H1 (cell line): ENCODE results near the gene CDKN1B. TPM values are rescaled to one million over a fixed set of nuclear protein-coding genes. Genes with fewer than 3 reads are reported as not detected.

Experiments used
- CTCF ChIA-PET: fragments of 300-600 bp; sonication (Branson Sonifier 250); formaldehyde crosslinking; loops from one replicate; lab custom pipeline; 2021; ENCODE audit not compliant: partially characterized antibody; lab: Charles Lee
- POLR2A ChIA-PET: fragments of 300-600 bp; sonication (Branson Sonifier 250); formaldehyde crosslinking; loops from one replicate; lab custom pipeline; 2021; ENCODE audit warnings: inconsistent platforms; ENCODE audit not compliant: partially characterized antibody; lab: Charles Lee
- DNase-seq, 2 experiments: peaks; one replicate each; pipeline versions ENCODE4 v3.0.0 to v3.0.0-alpha.2; 2010 to 2022; ENCODE audit warnings: low spot score in 2 of 2, low read depth in 1 of 2, mixed read lengths in 1 of 2
- FAIRE-seq: peaks from 2 replicates; lab custom pipeline; 2011; peaks lifted over from hg19 to GRCh38; lab: Jason Lieb, UNC
- H2AFZ ChIP-seq: 2 replicates; pipeline ENCODE4 v1.8.1; 2012; ENCODE audit warnings: low read length, inconsistent platforms
- H2AK5ac ChIP-seq: 2 replicates; pipeline ENCODE4 v1.6.1; 2013; ENCODE audit warnings: low read depth, low read length
- H2BK120ac ChIP-seq: replicated peaks from 2 replicates; pipeline ENCODE3; 2013; ENCODE audit warnings: low read depth, low read length, inconsistent platforms
- H2BK12ac ChIP-seq: 2 replicates; pipeline ENCODE4 v1.6.1; 2013; ENCODE audit warnings: low read depth, low read length
- H2BK15ac ChIP-seq: 2 replicates; pipeline ENCODE4 v1.6.1; 2013; ENCODE audit warnings: low read length
- H2BK20ac ChIP-seq: 2 replicates; pipeline ENCODE4 v1.6.1; 2013; ENCODE audit warnings: low read length
- H2BK5ac ChIP-seq: 2 replicates; pipeline ENCODE4 v1.6.1; 2013; ENCODE audit warnings: low read depth, low read length
- H3K14ac ChIP-seq: 2 replicates; pipeline ENCODE4 v1.6.1; 2013; ENCODE audit warnings: inconsistent platforms; ENCODE audit not compliant: insufficient read length
- H3K18ac ChIP-seq: 2 replicates; pipeline ENCODE4 v1.6.1; 2013; ENCODE audit warnings: low read length; ENCODE audit errors: extremely low read depth
- H3K23ac ChIP-seq: 2 replicates; pipeline ENCODE4 v1.6.1; 2013; ENCODE audit warnings: inconsistent platforms; ENCODE audit not compliant: insufficient read length
- H3K23me2 ChIP-seq: 2 replicates; pipeline ENCODE4 v1.6.1; 2013; ENCODE audit warnings: low read depth, low read length
- H3K27ac ChIP-seq: 2 replicates; pipeline ENCODE4 v1.6.1; 2011; ENCODE audit warnings: low read depth, low read length, inconsistent platforms
- H3K27me3 ChIP-seq, 4 experiments: replicated peaks in 1 of 4; 1 replicate in 1 of 4; 2 replicates in 3 of 4; pipeline versions ENCODE4 v1.6.1 to v1.8.1; 2011 to 2013; ENCODE audit warnings: low read length in 3 of 4, mild to moderate bottlenecking in 3 of 4, inconsistent platforms in 2 of 4, mixed read lengths in 2 of 4, moderate library complexity in 1 of 4; ENCODE audit not compliant: control insufficient read depth in 3 of 4, insufficient read depth in 3 of 4; ENCODE audit errors: extremely low read depth in 1 of 4
- H3K36me3 ChIP-seq, 4 experiments: 2 replicates each; pipeline versions ENCODE4 v1.6.1 to v1.8.1; 2011 to 2013; ENCODE audit warnings: mild to moderate bottlenecking in 4 of 4, low read length in 3 of 4, moderate library complexity in 2 of 4, control low read depth in 1 of 4, inconsistent platforms in 1 of 4; ENCODE audit not compliant: insufficient read depth in 4 of 4, control insufficient read depth in 2 of 4
- H3K4ac ChIP-seq: replicated peaks from 2 replicates; pipeline ENCODE3; 2013; ENCODE audit warnings: low read length, low read depth, mixed read lengths, inconsistent platforms; ENCODE audit not compliant: insufficient read length
- H3K4me1 ChIP-seq, 4 experiments: replicated peaks in 1 of 4; 1 replicate in 1 of 4; 2 replicates in 3 of 4; pipeline versions ENCODE4 v1.6.1 to v1.8.1; 2011 to 2013; ENCODE audit warnings: low read length in 3 of 4, inconsistent platforms in 2 of 4, mixed read lengths in 1 of 4; ENCODE audit not compliant: insufficient read depth in 4 of 4, control insufficient read depth in 3 of 4
- H3K4me2 ChIP-seq, 2 experiments: 2 replicates each; pipeline versions ENCODE4 v1.6.1 to v1.8.1; 2011 to 2013; ENCODE audit warnings: low read depth in 2 of 2, low read length in 2 of 2, control low read depth in 1 of 2, inconsistent platforms in 1 of 2, mild to moderate bottlenecking in 1 of 2; ENCODE audit not compliant: insufficient read depth in 1 of 2
- H3K4me3 ChIP-seq, 4 experiments: fragments of 200-600, 300-600 bp in 1 of 4; sonication (generic), shearing (Covaris generic), sonication (Bioruptor Twin) in 1 of 4; 2 replicates each; pipeline versions ENCODE4 v1.5.1 to v1.8.1; 2011 to 2016; ENCODE audit warnings: low read length in 4 of 4, low read depth in 3 of 4, control low read depth in 2 of 4, inconsistent platforms in 2 of 4, mild to moderate bottlenecking in 2 of 4, mixed read lengths in 1 of 4, moderate library complexity in 1 of 4; ENCODE audit not compliant: insufficient read depth in 2 of 4; ENCODE audit errors: extremely low read depth in 1 of 4
- H3K56ac ChIP-seq: replicated peaks from 2 replicates; pipeline ENCODE3; 2013; ENCODE audit warnings: low read depth, mild to moderate bottlenecking, mixed read lengths, low read length, inconsistent platforms; ENCODE audit not compliant: insufficient read length
- H3K79me1 ChIP-seq: 2 replicates; pipeline ENCODE4 v1.6.1; 2013; ENCODE audit warnings: low read depth, low read length, control low read depth
- H3K79me2 ChIP-seq, 2 experiments: 2 replicates each; pipeline versions ENCODE4 v1.6.1 to v1.8.1; 2012 to 2013; ENCODE audit warnings: low read length in 2 of 2, mild to moderate bottlenecking in 2 of 2, inconsistent platforms in 1 of 2; ENCODE audit not compliant: insufficient read depth in 2 of 2, control insufficient read depth in 1 of 2
- H3K9ac ChIP-seq, 4 experiments: replicated peaks in 1 of 4; 1 replicate in 1 of 4; 2 replicates in 3 of 4; pipeline versions ENCODE4 v1.6.1 to v1.8.1; 2011 to 2013; ENCODE audit warnings: low read depth in 3 of 4, low read length in 3 of 4, control low read depth in 2 of 4, mild to moderate bottlenecking in 2 of 4, moderate library complexity in 2 of 4, inconsistent platforms in 1 of 4; ENCODE audit errors: extremely low read depth in 1 of 4
- H3K9me3 ChIP-seq, 2 experiments: 2 replicates each; pipeline versions ENCODE4 v1.6.1 to v1.8.1; 2012 to 2013; ENCODE audit warnings: mild to moderate bottlenecking in 2 of 2, moderate library complexity in 2 of 2, control low read depth in 1 of 2, inconsistent platforms in 1 of 2, low read depth in 1 of 2, low read length in 1 of 2, mixed read lengths in 1 of 2; ENCODE audit not compliant: insufficient read depth in 2 of 2
- H4K20me1 ChIP-seq, 2 experiments: replicated peaks in 1 of 2; 2 replicates each; pipeline versions ENCODE3 to v1.8.1; 2011 to 2013; ENCODE audit warnings: inconsistent platforms in 2 of 2, low read length in 2 of 2, mild to moderate bottlenecking in 1 of 2; ENCODE audit not compliant: insufficient read depth in 2 of 2, control insufficient read depth in 1 of 2
- H4K5ac ChIP-seq: 2 replicates; pipeline ENCODE4 v1.6.1; 2013; ENCODE audit warnings: low read length, low read depth, mixed read lengths, inconsistent platforms; ENCODE audit not compliant: insufficient read length
- H4K8ac ChIP-seq: 2 replicates; pipeline ENCODE4 v1.8.0; 2013; ENCODE audit warnings: mild to moderate bottlenecking, moderate library complexity, low read length, inconsistent platforms; ENCODE audit not compliant: insufficient read depth; ENCODE audit errors: extremely low read depth
- H4K91ac ChIP-seq: replicated peaks from 2 replicates; pipeline ENCODE3; 2013; ENCODE audit warnings: low read length, mixed read lengths, inconsistent platforms; ENCODE audit not compliant: insufficient read length
- ATF3 ChIP-seq: IDR thresholded peaks from 2 replicates; pipeline ENCODE4 v1.6.1; 2011; ENCODE audit warnings: low read depth, mild to moderate bottlenecking, low read length; ENCODE audit not compliant: insufficient read depth
- EP300 ChIP-seq, 2 experiments: IDR thresholded peaks; 1 replicate in 1 of 2; 2 replicates in 1 of 2; pipeline ENCODE4 v1.6.1; 2011 to 2012; ENCODE audit warnings: low read depth in 2 of 2, low read length in 2 of 2, mild to moderate bottlenecking in 2 of 2, borderline replicate concordance in 1 of 2, inconsistent platforms in 1 of 2, moderate library complexity in 1 of 2
- FOSL1 ChIP-seq: IDR thresholded peaks from 2 replicates; pipeline ENCODE4 v1.6.1; 2011; ENCODE audit warnings: mild to moderate bottlenecking, low read depth, low read length, moderate library complexity; ENCODE audit not compliant: insufficient read depth
- KDM4A ChIP-seq: IDR thresholded peaks from one replicate; pipeline ENCODE4 v1.7.1; 2012; ENCODE audit warnings: low read depth, mild to moderate bottlenecking, moderate library complexity, low read length, inconsistent platforms; ENCODE audit not compliant: severe bottlenecking
- PHF8 ChIP-seq: fragments of 200-600 bp; sonication (generic); conservative IDR thresholded peaks from 2 replicates; pipeline ENCODE4 v1.7.1; 2012; ENCODE audit warnings: low read depth, mild to moderate bottlenecking, inconsistent platforms, low read length, moderate library complexity
- SIX5 ChIP-seq: IDR thresholded peaks from 2 replicates; pipeline ENCODE4 v1.6.1; 2011; ENCODE audit warnings: mild to moderate bottlenecking, low read depth, low read length
- TAF1 ChIP-seq: IDR thresholded peaks from 2 replicates; pipeline ENCODE4 v1.6.1; 2011; ENCODE audit warnings: mild to moderate bottlenecking, low read depth, low read length
- TEAD4 ChIP-seq: IDR thresholded peaks from 2 replicates; pipeline ENCODE4 v1.6.1; 2012; ENCODE audit warnings: low read depth, low read length, inconsistent platforms, mixed read lengths
- WGBS, 2 experiments: shearing (Covaris generic) in 1 of 2; methylation state at CpG; one replicate each; pipeline versions ENCODE4 v1.1.6 to v1.1.7; 2013 to 2015; ENCODE audit warnings: low lambda C conversion rate in 2 of 2, mixed read lengths in 2 of 2, inconsistent platforms in 1 of 2, low coverage in 1 of 2, missing lambda C conversion rate in 1 of 2; ENCODE audit not compliant: insufficient replicate concordance in 2 of 2, insufficient coverage in 1 of 2, insufficient read length in 1 of 2; ENCODE audit errors: extremely low coverage in 1 of 2, missing lambda C conversion rate in 1 of 2; 5-methylcytosine and 5-hydroxymethylcytosine counted together
- polyA plus RNA-seq, 7 experiments: library from polyadenylated mRNA; depleted of rRNA in 3 of 7; stranded (reverse) in 5 of 7; unstranded in 2 of 7; fragments of >200 nt in 5 of 7; fragments of 200-250 nt in 2 of 7; gene quantifications; 1 replicate in 5 of 7; 2 replicates in 1 of 7; 4 replicates in 1 of 7; pipeline versions ENCODE4 v1.2.1 to v1.2.3, GENCODE V29; 2011 to 2013; ENCODE audit warnings: missing spikeins in 2 of 7, mixed read lengths in 2 of 7
- total RNA-seq: library from RNA; stranded (reverse); fragmentation: NEBNext Ultra II Directional; extraction: Animal tissue kit (Norgen Biotek cat#: 25700); gene quantifications from 2 replicates; pipeline ENCODE4 v1.2.1, GENCODE V29; 2021
- TF ChIP-seq, protein P1 (sequence below): IDR thresholded peaks from 2 replicates; pipeline ENCODE4 v1.6.1; 2011; ENCODE audit warnings: low read length, improper control_type of control experiment

CDKN1B gene
- total and polyA plus RNA-seq, 2 of the 8 experiments (the other 6 are each of a cell fraction or from before 2014, with no cell fraction given), result 6.5 to 27.2 TPM

DNA sequence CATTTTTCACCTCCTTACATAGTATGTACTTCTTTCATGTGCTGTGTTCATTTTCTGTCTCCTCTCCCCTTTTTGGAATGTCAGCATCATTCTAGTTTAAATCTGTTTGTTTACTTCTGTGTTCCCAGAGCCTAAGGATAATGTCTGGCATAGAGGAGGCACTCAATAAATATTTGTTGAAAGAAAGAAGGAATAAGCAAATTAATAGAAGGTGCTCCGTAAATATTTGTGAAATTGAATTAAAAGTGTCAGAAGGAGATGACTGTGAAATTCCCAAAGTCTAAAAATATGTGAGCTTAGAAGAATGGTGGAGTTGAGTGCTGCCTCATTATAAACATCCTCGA lies 3.3 kb upstream of the CDKN1B start:
- no peak for TF ChIP-seq ATF3
- TF ChIP-seq PHF8, result no peak
- no peak for TF ChIP-seq TEAD4
- TF ChIP-seq, protein P1, sequence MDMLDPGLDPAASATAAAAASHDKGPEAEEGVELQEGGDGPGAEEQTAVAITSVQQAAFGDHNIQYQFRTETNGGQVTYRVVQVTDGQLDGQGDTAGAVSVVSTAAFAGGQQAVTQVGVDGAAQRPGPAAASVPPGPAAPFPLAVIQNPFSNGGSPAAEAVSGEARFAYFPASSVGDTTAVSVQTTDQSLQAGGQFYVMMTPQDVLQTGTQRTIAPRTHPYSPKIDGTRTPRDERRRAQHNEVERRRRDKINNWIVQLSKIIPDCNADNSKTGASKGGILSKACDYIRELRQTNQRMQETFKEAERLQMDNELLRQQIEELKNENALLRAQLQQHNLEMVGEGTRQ, result no peak
- no peak for TF ChIP-seq EP300 (IDR thresholded peaks at IDR 0.05; ENCODE audit: borderline replicate concordance in 1 of 2, low read depth in 2 of 2, low read length in 2 of 2)
- no peak for TF ChIP-seq KDM4A
- TF ChIP-seq SIX5, result no peak
- no peak for TF ChIP-seq FOSL1
- TF ChIP-seq TAF1, result no peak
- ChIA-PET POLR2A (interaction anchor here (0.6 to 5.7 kb wide), 4 partner anchors 10 to 933 kb away, joined by 3 to 51 read pairs (median 4); no protein-coding TSS in a partner anchor), CTCF (interaction anchor here (0.5 to 4.6 kb wide), 21 partner anchors 10 to 1047 kb away, joined by 3 to 23 read pairs (median 3); no protein-coding TSS in a partner anchor)
- H3K27me3 ChIP-seq, result peaks cover 0 to 4% (median 0%) of the 10 kb centered on the region in 4 experiments; a peak in 1 of 7 replicates
- H3K23ac ChIP-seq, result no peak overlapping the region
- H3K14ac ChIP-seq, result no peak overlapping the region
- peak overlapping the region; percentile 58 to 95 for H3K4me2 ChIP-seq
- H2BK15ac ChIP-seq, result no peak overlapping the region; the same call in 1 of the 2 replicates
- H3K27ac ChIP-seq, result no peak overlapping the region
- H2AFZ ChIP-seq, result 0 out of 2 replicates have a peak overlapping the region, but pooled peaks have one; percentile 93
- DNase-seq (no peak), FAIRE-seq (no peak)
- H2BK120ac ChIP-seq, result no peak overlapping the region
- H3K18ac ChIP-seq, result peak overlapping the region; percentile 7
- peaks cover 0 to 3% (median 0%) of the 10 kb centered on the region in 4 experiments; a peak in 2 of 8 replicates for H3K36me3 ChIP-seq
- WGBS, 2 experiments, result 71% methylated on average over 2 of the region's 2 CpGs; no CpG with 5 or more reads in 1 of the 2 experiments
- no peak overlapping the region for H4K91ac ChIP-seq
- peaks cover 6 to 10% of the 10 kb centered on the region in 2 experiments for H4K20me1 ChIP-seq
- no peak overlapping the region for H2BK20ac ChIP-seq
- 0 out of 2 replicates have a peak overlapping the region, but pooled peaks have one; percentile 45 for H2BK5ac ChIP-seq
- H3K23me2 ChIP-seq, result peaks cover 11% of the 10 kb centered on the region
- peaks cover 5 to 20% (median 14%) of the 10 kb centered on the region in 4 experiments; a peak in 6 of 7 replicates for H3K4me1 ChIP-seq
- H3K79me2 ChIP-seq, result peaks cover 5 to 14% of the 10 kb centered on the region in 2 experiments; a peak in 3 of 4 replicates
- H3K9me3 ChIP-seq, result no peaks in the 10 kb centered on the region
- no peak overlapping the region for H3K56ac ChIP-seq
- H4K5ac ChIP-seq, result no peak overlapping the region
- peak overlapping the region; percentile 72; the same call in 1 of the 2 replicates for H2BK12ac ChIP-seq
- H3K9ac ChIP-seq, result no peak overlapping the region
- peak overlapping the region in 1 of 4 experiments; percentile 40; a peak in 1 of 8 replicates for H3K4me3 ChIP-seq
- no peak overlapping the region for H4K8ac ChIP-seq
- H3K79me1 ChIP-seq, result peaks cover 4% of the 10 kb centered on the region; the same call in 1 of the 2 replicates
- no peak overlapping the region for H3K4ac ChIP-seq
- H2AK5ac ChIP-seq, result no peak overlapping the region
